HEK293 (cell line): ENCODE data around the gene SLC35A2.

Experiments used
- HOXC10 ChIP-seq: sonication (generic); formaldehyde crosslinking; IDR thresholded peaks from 2 replicates; pipeline ENCODE4 v1.8.1; 2023; ENCODE audit warnings: mild to moderate bottlenecking, missing genetic modification reagents
- KLF16 ChIP-seq: fragments of 450-650 bp; formaldehyde crosslinking; IDR thresholded peaks from 2 replicates; pipeline ENCODE4 v1.5.1; 2017; ENCODE audit warnings: missing biosample characterization, missing genetic modification characterization
- YY1 ChIP-seq: fragments of 450-650 bp; formaldehyde crosslinking; IDR thresholded peaks from 2 replicates; pipeline ENCODE4 v1.5.1; 2018; ENCODE audit warnings: missing biosample characterization, missing genetic modification characterization
- ZNF10 ChIP-seq: fragments of 450-650 bp; formaldehyde crosslinking; IDR thresholded peaks from 2 replicates; pipeline ENCODE4 v1.5.1; 2017; ENCODE audit warnings: missing biosample characterization, missing genetic modification characterization
- ZNF133 ChIP-seq: fragments of 450-650 bp; formaldehyde crosslinking; IDR thresholded peaks from 2 replicates; pipeline ENCODE4 v1.5.1; 2016; ENCODE audit warnings: missing biosample characterization, missing genetic modification characterization
- ZNF16 ChIP-seq: fragments of 450-650 bp; formaldehyde crosslinking; IDR thresholded peaks from 2 replicates; pipeline ENCODE4 v1.5.1; 2016; ENCODE audit warnings: low read depth, missing biosample characterization, missing genetic modification characterization
- ZNF274 ChIP-seq, 2 experiments: fragments of 200-500 bp in 1 of 2; fragments of 450-650 bp in 1 of 2; sonication (Bioruptor generic) in 1 of 2; formaldehyde crosslinking in 1 of 2; IDR thresholded peaks; 2 replicates each; pipeline versions ENCODE4 v1.5.1 to v1.6.1; 2014 to 2016; ENCODE audit warnings: borderline replicate concordance in 1 of 2, inconsistent platforms in 1 of 2, low read length in 1 of 2, missing biosample characterization in 1 of 2, missing genetic modification characterization in 1 of 2
- ZNF777 ChIP-seq: fragments of 450-650 bp; formaldehyde crosslinking; IDR thresholded peaks from 2 replicates; pipeline ENCODE4 v1.5.1; 2017; ENCODE audit warnings: missing biosample characterization, missing genetic modification characterization, borderline replicate concordance
- ZSCAN23 ChIP-seq: fragments of 450-650 bp; formaldehyde crosslinking; IDR thresholded peaks from 2 replicates; pipeline ENCODE4 v1.5.1; 2016; ENCODE audit warnings: missing biosample characterization, missing genetic modification characterization
- TF ChIP-seq, protein P1 (sequence below): fragments of 450-650 bp; formaldehyde crosslinking; IDR thresholded peaks from 2 replicates; pipeline ENCODE4 v1.5.1; 2016; ENCODE audit warnings: missing biosample characterization, missing genetic modification characterization
- TF ChIP-seq, protein P2 (sequence below): fragments of 450-650 bp; formaldehyde crosslinking; IDR thresholded peaks from 2 replicates; pipeline ENCODE4 v1.5.1; 2016; ENCODE audit warnings: missing biosample characterization, missing genetic modification characterization, low read depth
- TF ChIP-seq, protein P3 (sequence below): fragments of 450-650 bp; formaldehyde crosslinking; conservative IDR thresholded peaks from 2 replicates; pipeline ENCODE4 v1.5.1; 2016; ENCODE audit warnings: low read depth, missing biosample characterization, missing genetic modification characterization
- TF ChIP-seq, protein P4 (sequence below): fragments of 450-650 bp; formaldehyde crosslinking; IDR thresholded peaks from 2 replicates; pipeline ENCODE4 v1.5.1; 2016; ENCODE audit warnings: missing biosample characterization, missing genetic modification characterization
- TF ChIP-seq, protein P5 (sequence below): fragments of 450-650 bp; formaldehyde crosslinking; IDR thresholded peaks from 2 replicates; pipeline ENCODE4 v1.5.1; 2016; ENCODE audit warnings: missing biosample characterization, missing genetic modification characterization

DNA sequence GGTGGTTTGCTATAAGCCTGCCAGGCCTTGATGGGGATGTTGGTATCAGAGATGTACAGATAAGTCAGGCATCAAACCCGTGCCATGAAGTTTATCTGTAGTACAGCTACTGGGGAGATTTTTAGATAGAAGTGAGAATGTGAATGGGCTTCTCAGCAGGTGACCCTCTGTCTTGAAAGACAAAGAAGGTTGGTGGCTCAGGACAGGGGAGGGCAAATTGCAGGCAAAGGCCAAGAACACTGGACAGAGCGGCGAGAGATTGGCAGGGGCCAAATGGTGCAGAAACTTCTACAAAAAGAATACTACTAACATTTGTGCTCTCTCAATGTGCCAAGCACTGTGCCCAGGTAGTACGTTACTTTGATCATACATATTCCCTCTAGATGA, 9.3 kb upstream of the SLC35A2 start:
- TF ChIP-seq ZSCAN23 (no peak), ZNF10 (tag by site-specific recombination) (no peak), ZNF133 (tag by site-specific recombination) (no peak), ZNF777 (tag by site-specific recombination) (no peak), ZNF16 (tag by site-specific recombination) (no peak), HOXC10 (no peak), KLF16 (tag by site-specific recombination) (no peak), ZNF274 (IDR thresholded peaks at IDR 0.05; ENCODE audit: low read length) (no peak), ZNF274 (tag by site-specific recombination; IDR thresholded peaks at IDR 0.05; ENCODE audit: borderline replicate concordance) (no peak), YY1 (tag by site-specific recombination) (no peak)
- TF ChIP-seq, protein P1, sequence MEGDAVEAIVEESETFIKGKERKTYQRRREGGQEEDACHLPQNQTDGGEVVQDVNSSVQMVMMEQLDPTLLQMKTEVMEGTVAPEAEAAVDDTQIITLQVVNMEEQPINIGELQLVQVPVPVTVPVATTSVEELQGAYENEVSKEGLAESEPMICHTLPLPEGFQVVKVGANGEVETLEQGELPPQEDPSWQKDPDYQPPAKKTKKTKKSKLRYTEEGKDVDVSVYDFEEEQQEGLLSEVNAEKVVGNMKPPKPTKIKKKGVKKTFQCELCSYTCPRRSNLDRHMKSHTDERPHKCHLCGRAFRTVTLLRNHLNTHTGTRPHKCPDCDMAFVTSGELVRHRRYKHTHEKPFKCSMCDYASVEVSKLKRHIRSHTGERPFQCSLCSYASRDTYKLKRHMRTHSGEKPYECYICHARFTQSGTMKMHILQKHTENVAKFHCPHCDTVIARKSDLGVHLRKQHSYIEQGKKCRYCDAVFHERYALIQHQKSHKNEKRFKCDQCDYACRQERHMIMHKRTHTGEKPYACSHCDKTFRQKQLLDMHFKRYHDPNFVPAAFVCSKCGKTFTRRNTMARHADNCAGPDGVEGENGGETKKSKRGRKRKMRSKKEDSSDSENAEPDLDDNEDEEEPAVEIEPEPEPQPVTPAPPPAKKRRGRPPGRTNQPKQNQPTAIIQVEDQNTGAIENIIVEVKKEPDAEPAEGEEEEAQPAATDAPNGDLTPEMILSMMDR (tag by site-specific recombination) = no peak
- TF ChIP-seq, protein P2, sequence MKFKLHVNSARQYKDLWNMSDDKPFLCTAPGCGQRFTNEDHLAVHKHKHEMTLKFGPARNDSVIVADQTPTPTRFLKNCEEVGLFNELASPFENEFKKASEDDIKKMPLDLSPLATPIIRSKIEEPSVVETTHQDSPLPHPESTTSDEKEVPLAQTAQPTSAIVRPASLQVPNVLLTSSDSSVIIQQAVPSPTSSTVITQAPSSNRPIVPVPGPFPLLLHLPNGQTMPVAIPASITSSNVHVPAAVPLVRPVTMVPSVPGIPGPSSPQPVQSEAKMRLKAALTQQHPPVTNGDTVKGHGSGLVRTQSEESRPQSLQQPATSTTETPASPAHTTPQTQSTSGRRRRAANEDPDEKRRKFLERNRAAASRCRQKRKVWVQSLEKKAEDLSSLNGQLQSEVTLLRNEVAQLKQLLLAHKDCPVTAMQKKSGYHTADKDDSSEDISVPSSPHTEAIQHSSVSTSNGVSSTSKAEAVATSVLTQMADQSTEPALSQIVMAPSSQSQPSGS (tag by site-specific recombination) = no peak
- TF ChIP-seq, protein P3, sequence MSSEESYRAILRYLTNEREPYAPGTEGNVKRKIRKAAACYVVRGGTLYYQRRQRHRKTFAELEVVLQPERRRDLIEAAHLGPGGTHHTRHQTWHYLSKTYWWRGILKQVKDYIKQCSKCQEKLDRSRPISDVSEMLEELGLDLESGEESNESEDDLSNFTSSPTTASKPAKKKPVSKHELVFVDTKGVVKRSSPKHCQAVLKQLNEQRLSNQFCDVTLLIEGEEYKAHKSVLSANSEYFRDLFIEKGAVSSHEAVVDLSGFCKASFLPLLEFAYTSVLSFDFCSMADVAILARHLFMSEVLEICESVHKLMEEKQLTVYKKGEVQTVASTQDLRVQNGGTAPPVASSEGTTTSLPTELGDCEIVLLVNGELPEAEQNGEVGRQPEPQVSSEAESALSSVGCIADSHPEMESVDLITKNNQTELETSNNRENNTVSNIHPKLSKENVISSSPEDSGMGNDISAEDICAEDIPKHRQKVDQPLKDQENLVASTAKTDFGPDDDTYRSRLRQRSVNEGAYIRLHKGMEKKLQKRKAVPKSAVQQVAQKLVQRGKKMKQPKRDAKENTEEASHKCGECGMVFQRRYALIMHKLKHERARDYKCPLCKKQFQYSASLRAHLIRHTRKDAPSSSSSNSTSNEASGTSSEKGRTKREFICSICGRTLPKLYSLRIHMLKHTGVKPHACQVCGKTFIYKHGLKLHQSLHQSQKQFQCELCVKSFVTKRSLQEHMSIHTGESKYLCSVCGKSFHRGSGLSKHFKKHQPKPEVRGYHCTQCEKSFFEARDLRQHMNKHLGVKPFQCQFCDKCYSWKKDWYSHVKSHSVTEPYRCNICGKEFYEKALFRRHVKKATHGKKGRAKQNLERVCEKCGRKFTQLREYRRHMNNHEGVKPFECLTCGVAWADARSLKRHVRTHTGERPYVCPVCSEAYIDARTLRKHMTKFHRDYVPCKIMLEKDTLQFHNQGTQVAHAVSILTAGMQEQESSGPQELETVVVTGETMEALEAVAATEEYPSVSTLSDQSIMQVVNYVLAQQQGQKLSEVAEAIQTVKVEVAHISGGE (tag by site-specific recombination) = no peak
- TF ChIP-seq, protein P4, sequence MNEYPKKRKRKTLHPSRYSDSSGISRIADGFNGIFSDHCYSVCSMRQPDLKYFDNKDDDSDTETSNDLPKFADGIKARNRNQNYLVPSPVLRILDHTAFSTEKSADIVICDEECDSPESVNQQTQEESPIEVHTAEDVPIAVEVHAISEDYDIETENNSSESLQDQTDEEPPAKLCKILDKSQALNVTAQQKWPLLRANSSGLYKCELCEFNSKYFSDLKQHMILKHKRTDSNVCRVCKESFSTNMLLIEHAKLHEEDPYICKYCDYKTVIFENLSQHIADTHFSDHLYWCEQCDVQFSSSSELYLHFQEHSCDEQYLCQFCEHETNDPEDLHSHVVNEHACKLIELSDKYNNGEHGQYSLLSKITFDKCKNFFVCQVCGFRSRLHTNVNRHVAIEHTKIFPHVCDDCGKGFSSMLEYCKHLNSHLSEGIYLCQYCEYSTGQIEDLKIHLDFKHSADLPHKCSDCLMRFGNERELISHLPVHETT (tag by site-specific recombination) = no peak
- TF ChIP-seq, protein P5, sequence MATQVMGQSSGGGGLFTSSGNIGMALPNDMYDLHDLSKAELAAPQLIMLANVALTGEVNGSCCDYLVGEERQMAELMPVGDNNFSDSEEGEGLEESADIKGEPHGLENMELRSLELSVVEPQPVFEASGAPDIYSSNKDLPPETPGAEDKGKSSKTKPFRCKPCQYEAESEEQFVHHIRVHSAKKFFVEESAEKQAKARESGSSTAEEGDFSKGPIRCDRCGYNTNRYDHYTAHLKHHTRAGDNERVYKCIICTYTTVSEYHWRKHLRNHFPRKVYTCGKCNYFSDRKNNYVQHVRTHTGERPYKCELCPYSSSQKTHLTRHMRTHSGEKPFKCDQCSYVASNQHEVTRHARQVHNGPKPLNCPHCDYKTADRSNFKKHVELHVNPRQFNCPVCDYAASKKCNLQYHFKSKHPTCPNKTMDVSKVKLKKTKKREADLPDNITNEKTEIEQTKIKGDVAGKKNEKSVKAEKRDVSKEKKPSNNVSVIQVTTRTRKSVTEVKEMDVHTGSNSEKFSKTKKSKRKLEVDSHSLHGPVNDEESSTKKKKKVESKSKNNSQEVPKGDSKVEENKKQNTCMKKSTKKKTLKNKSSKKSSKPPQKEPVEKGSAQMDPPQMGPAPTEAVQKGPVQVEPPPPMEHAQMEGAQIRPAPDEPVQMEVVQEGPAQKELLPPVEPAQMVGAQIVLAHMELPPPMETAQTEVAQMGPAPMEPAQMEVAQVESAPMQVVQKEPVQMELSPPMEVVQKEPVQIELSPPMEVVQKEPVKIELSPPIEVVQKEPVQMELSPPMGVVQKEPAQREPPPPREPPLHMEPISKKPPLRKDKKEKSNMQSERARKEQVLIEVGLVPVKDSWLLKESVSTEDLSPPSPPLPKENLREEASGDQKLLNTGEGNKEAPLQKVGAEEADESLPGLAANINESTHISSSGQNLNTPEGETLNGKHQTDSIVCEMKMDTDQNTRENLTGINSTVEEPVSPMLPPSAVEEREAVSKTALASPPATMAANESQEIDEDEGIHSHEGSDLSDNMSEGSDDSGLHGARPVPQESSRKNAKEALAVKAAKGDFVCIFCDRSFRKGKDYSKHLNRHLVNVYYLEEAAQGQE = no peak
